Measurements from ENCODE around the gene MYLK.
"Not testable (repeated sequence)": the region's sequence is repeated elsewhere in the genome, so short reads cannot be mapped to it uniquely, and the experiment has no call there.

The MYLK gene

DNA sequence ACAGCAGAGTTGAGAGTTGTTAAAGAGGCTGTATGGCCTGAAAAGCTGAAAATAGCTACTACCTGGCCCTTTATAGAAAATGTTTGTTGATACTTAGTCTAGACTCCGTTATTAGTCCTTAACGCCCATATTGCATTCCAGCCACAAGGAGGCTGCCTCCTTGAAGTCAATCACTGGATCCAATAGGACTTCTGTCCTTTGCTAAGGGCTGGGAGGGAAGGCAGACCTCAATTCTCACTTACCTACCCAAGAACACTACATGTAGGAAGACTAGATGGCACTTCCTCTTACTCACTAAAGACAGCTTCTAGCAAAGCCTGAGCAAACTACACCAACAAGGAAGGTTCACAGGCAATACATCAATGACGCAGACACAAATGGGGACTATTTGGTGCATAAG lies 159.8 kb downstream of the MYLK start:
- no peak overlapping the region for H3K9ac ChIP-seq (ENCODE audit: low read depth, low read length)
- H3K4me1 ChIP-seq (ENCODE audit: insufficient read depth, low read length) = no peaks in the 10 kb centered on the region
- no peaks in the 10 kb centered on the region for H3K9me3 ChIP-seq (ENCODE audit: control insufficient read depth, insufficient read depth, low read length)
- no peaks in the 10 kb centered on the region for H3K36me3 ChIP-seq (ENCODE audit: insufficient read depth, low read length)

GRCh38 chr3:123723522-123724168 lies 160.5 kb downstream of the MYLK start:
- no peaks in the 10 kb centered on the region for H3K4me1 ChIP-seq (ENCODE audit: insufficient read depth, low read length)
- no peaks in the 10 kb centered on the region for H3K36me3 ChIP-seq (ENCODE audit: insufficient read depth, low read length)
- no peak overlapping the region for H3K9ac ChIP-seq (ENCODE audit: low read depth, low read length)
- H3K9me3 ChIP-seq (ENCODE audit: control insufficient read depth, insufficient read depth, low read length) = no peaks in the 10 kb centered on the region

GRCh38 chr3:123723070-123723469 lies 161.1 kb downstream of the MYLK start:
- no peaks in the 10 kb centered on the region for H3K9me3 ChIP-seq (ENCODE audit: control insufficient read depth, insufficient read depth, low read length)
- no peaks in the 10 kb centered on the region for H3K4me1 ChIP-seq (ENCODE audit: insufficient read depth, low read length)
- H3K36me3 ChIP-seq (ENCODE audit: insufficient read depth, low read length) = no peaks in the 10 kb centered on the region
- no peak overlapping the region for H3K9ac ChIP-seq (ENCODE audit: low read depth, low read length)

- no peaks in the 10 kb centered on the region for H3K9me3 ChIP-seq (ENCODE audit: control insufficient read depth, insufficient read depth, low read length)
- no peaks in the 10 kb centered on the region for H3K36me3 ChIP-seq (ENCODE audit: insufficient read depth, low read length)
- no peaks in the 10 kb centered on the region for H3K4me1 ChIP-seq (ENCODE audit: insufficient read depth, low read length)
- H3K9ac ChIP-seq (ENCODE audit: low read depth, low read length) = no peak overlapping the region
Observed at GRCh38 chr3:123722456-123722855, 161.7 kb downstream of the MYLK start.

- Histone ChIP-seq H3K9ac (ENCODE audit: low read depth, low read length) (no peak overlapping the region), H3K36me3 (ENCODE audit: insufficient read depth, low read length) (no peaks in the 10 kb centered on the region), H3K9me3 (ENCODE audit: control insufficient read depth, insufficient read depth, low read length) (no peaks in the 10 kb centered on the region), H3K4me1 (ENCODE audit: insufficient read depth, low read length) (no peaks in the 10 kb centered on the region)
Observed at GRCh38 chr3:123722021-123722420, 162.1 kb downstream of the MYLK start.

DNA sequence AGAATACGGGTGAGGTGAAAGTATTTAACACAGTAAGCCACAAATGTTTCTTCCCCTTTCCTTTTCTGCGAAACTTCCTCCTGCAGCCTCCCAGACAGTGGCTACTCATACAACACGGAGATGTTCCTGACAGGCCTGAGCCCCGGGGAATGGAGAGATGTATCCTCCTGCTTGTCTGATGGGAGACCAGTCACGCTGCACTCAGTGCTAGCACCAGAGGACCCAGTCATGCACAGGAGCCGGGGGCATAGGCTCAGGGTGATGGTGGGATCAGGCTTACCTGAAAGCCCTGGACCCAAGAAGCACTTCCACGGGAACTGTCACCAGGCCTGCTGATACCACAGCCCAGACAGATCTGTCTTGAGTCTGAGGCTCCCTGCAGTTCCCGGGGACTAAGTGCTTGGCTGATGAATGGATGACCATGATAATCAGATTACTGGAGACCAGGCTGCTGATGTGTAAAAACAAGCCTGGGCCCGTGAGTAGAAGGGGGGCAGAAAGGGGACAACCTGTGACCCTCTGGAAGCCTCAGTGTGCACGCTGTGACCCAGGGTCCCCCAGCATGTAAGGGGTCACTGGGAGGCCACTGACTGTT lies 162.9 kb downstream of the MYLK start:
- H3K36me3 ChIP-seq (ENCODE audit: insufficient read depth, low read length); H3K9ac ChIP-seq (ENCODE audit: low read depth, low read length); H3K4me1 ChIP-seq (ENCODE audit: insufficient read depth, low read length); H3K9me3 ChIP-seq (ENCODE audit: control insufficient read depth, insufficient read depth, low read length): not testable (repeated sequence)

GRCh38 chr3:123720638-123721037 lies 163.5 kb downstream of the MYLK start:
- Histone ChIP-seq H3K36me3 (ENCODE audit: insufficient read depth, low read length) (no peaks in the 10 kb centered on the region), H3K4me1 (ENCODE audit: insufficient read depth, low read length) (no peaks in the 10 kb centered on the region), H3K9me3 (ENCODE audit: control insufficient read depth, insufficient read depth, low read length) (no peaks in the 10 kb centered on the region), H3K9ac (ENCODE audit: low read depth, low read length) (no peak overlapping the region)

DNA sequence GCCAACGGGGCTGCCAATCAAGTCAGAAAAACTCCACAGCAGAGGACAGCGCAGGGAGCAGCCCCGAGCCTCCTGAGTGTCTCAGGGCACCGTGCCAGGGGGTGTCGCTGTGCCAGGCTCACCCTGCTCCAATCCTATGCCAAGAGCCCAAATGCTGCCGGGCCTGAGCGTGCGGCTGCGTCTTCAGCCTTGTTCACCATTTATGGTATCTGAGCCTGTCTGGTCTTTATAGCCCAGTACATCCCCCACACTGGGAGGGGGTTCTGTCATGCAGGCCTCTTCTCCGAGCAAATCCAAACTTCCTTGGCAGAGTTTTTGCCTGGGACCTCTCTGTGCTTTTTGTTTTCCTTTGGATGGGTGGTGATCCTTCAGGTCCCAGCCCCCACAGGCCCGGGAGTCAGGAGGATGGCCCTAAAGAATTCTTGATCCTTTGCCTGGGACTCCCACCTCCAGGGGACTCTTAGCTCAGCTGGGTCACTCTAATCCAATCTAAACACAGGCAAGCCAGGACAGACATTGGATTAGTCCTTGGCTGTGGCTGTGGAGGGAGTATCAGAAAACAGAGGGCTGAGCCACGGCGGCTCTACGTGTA lies 164.2 kb downstream of the MYLK start:
- Histone ChIP-seq H3K9me3 (ENCODE audit: control insufficient read depth, insufficient read depth, low read length) (no peaks in the 10 kb centered on the region), H3K4me1 (ENCODE audit: insufficient read depth, low read length) (no peaks in the 10 kb centered on the region), H3K9ac (ENCODE audit: low read depth, low read length) (no peak overlapping the region), H3K36me3 (ENCODE audit: insufficient read depth, low read length) (no peaks in the 10 kb centered on the region)

GRCh38 chr3:123719061-123719756 lies 164.9 kb downstream of the MYLK start:
- H3K9ac ChIP-seq (ENCODE audit: low read depth, low read length); H3K4me1 ChIP-seq (ENCODE audit: insufficient read depth, low read length); H3K36me3 ChIP-seq (ENCODE audit: insufficient read depth, low read length): not testable (repeated sequence)

GRCh38 chr3:123718108-123718507 lies 166.0 kb downstream of the MYLK start:
- Histone ChIP-seq H3K4me1 (ENCODE audit: insufficient read depth, low read length) (no peaks in the 10 kb centered on the region), H3K9me3 (ENCODE audit: control insufficient read depth, insufficient read depth, low read length) (no peaks in the 10 kb centered on the region), H3K9ac (ENCODE audit: low read depth, low read length) (no peak overlapping the region), H3K36me3 (ENCODE audit: insufficient read depth, low read length) (no peaks in the 10 kb centered on the region)

More at GRCh38 chr3:123719061-123719756, 164.9 kb downstream of the MYLK start:
- not testable (repeated sequence) for H3K9me3 ChIP-seq (ENCODE audit: control insufficient read depth, insufficient read depth, low read length)

GRCh38 chr3:123717451-123717850 lies 166.7 kb downstream of the MYLK start:
- not testable (repeated sequence) for H3K9me3 ChIP-seq (ENCODE audit: control insufficient read depth, insufficient read depth, low read length); H3K4me1 ChIP-seq (ENCODE audit: insufficient read depth, low read length); H3K36me3 ChIP-seq (ENCODE audit: insufficient read depth, low read length); H3K9ac ChIP-seq (ENCODE audit: low read depth, low read length)

GRCh38 chr3:123716411-123716810 lies 167.7 kb downstream of the MYLK start:
- Histone ChIP-seq H3K36me3 (ENCODE audit: insufficient read depth, low read length) (no peaks in the 10 kb centered on the region), H3K4me1 (ENCODE audit: insufficient read depth, low read length) (peaks cover 6% of the 10 kb centered on the region; the same call in 1 of the 2 replicates), H3K9ac (ENCODE audit: low read depth, low read length) (no peak overlapping the region), H3K9me3 (ENCODE audit: control insufficient read depth, insufficient read depth, low read length) (no peaks in the 10 kb centered on the region)

DNA sequence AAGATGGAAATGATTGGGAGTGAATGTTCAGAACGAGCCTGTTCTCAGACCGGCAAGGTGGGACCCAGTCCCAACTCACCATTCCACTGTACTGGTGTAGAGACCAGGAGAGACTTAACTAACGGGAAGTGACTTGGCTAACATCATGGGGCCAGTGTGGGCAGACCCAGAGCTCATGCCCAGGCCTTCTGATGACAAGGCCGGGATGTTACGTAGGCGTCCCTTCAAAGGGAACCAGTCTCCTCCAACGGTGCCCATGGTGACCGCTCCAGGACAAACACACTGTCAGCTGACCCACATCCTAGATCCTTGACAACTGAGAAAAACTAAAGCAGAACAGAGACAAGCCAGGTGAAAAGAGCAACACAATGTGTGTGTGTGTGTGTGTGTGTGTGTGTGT lies 170.9 kb downstream of the MYLK start:
- Histone ChIP-seq H3K9me3 (ENCODE audit: control insufficient read depth, insufficient read depth, low read length) (no peaks in the 10 kb centered on the region), H3K36me3 (ENCODE audit: insufficient read depth, low read length) (no peaks in the 10 kb centered on the region), H3K4me1 (ENCODE audit: insufficient read depth, low read length) (peaks cover 6% of the 10 kb centered on the region; the same call in 1 of the 2 replicates), H3K9ac (ENCODE audit: low read depth, low read length) (no peak overlapping the region)

- H3K9me3 ChIP-seq (ENCODE audit: control insufficient read depth, insufficient read depth, low read length) = no peaks in the 10 kb centered on the region
- no peak overlapping the region for H3K9ac ChIP-seq (ENCODE audit: low read depth, low read length)
- no peaks in the 10 kb centered on the region for H3K36me3 ChIP-seq (ENCODE audit: insufficient read depth, low read length)
- peaks cover 6% of the 10 kb centered on the region; the same call in 1 of the 2 replicates for H3K4me1 ChIP-seq (ENCODE audit: insufficient read depth, low read length)
Observed at GRCh38 chr3:123712077-123712860, 171.9 kb downstream of the MYLK start.

Measured in ES-I3 (cell line).